GM18505 (cell line): Measurements from ENCODE around the gene SPINT2.
"Not testable (repeated sequence)": the region's sequence is repeated elsewhere in the genome, so short reads cannot be mapped to it uniquely, and the experiment has no call there.

Experiments
- ATAC-seq: cut with Tn5 transposase; IDR thresholded peaks from one replicate; pipeline ENCODE4 v1.9.1; 2021; ENCODE audit not compliant: unreplicated experiment
- POLR2A ChIP-seq: IDR thresholded peaks from 4 replicates; pipeline ENCODE4 v1.6.1; 2011; ENCODE audit warnings: borderline replicate concordance; ENCODE audit not compliant: insufficient read depth, insufficient read length; ENCODE audit errors: extremely low read depth

SPINT2 gene, protein sequence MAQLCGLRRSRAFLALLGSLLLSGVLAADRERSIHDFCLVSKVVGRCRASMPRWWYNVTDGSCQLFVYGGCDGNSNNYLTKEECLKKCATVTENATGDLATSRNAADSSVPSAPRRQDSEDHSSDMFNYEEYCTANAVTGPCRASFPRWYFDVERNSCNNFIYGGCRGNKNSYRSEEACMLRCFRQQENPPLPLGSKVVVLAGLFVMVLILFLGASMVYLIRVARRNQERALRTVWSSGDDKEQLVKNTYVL

DNA sequence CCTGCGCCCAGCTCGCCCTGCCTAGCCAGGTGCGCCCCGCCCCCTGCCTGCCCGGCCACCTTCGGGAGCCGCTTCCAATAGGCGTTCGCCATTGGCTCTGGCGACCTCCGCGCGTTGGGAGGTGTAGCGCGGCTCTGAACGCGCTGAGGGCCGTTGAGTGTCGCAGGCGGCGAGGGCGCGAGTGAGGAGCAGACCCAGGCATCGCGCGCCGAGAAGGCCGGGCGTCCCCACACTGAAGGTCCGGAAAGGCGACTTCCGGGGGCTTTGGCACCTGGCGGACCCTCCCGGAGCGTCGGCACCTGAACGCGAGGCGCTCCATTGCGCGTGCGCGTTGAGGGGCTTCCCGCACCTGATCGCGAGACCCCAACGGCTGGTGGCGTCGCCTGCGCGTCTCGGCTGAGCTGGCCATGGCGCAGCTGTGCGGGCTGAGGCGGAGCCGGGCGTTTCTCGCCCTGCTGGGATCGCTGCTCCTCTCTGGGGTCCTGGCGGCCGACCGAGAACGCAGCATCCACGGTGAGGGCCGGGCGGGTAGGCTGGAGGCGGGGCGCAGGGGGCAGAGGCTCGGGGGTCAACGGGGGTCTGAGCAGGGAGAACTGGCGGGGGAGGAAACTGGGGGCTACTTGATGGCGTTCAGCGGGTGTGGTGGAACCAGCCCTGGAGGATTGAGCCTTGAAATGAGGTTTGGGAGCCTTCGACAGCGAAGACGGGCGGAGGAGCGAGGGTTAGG, at the start of gene SPINT2:
Gene SPINT2 (plus strand): TSS at position 88 of the 727 bp plus-strand sequence. CDS start 320 bp downstream, at position 408.
- peak; percentile 42 for ATAC-seq
- TF ChIP-seq POLR2A, result peak; percentile 57

GRCh38 chr19:38216785-38217641, 47.4 kb upstream of the SPINT2 start:
- ATAC-seq, result no peak
- no peak for TF ChIP-seq POLR2A

- no peak for TF ChIP-seq POLR2A
- ATAC-seq, result no peak
These were observed 46.2 kb upstream of the SPINT2 start for GRCh38 chr19:38218204-38218603.

DNA sequence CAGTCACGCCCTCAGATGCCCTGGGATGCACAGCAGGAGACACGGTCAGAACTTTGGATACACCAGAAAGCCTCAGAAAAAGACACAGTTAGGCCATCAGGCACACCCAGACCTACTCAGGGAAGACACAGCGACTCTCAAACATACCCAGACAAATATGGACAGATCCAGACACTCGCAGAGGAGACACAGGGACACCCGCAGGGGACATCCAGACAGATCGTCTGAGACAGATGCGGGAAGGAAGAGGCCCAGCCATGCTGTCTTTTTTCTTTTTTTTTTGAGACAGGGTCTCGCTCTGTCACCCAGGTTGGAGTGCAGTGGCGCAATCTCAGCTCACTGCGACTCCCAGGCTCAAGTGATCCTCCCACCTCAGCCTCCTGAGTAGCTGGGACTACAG, 45.2 kb upstream of the SPINT2 start:
- no peak for ATAC-seq
- TF ChIP-seq POLR2A, result no peak

DNA sequence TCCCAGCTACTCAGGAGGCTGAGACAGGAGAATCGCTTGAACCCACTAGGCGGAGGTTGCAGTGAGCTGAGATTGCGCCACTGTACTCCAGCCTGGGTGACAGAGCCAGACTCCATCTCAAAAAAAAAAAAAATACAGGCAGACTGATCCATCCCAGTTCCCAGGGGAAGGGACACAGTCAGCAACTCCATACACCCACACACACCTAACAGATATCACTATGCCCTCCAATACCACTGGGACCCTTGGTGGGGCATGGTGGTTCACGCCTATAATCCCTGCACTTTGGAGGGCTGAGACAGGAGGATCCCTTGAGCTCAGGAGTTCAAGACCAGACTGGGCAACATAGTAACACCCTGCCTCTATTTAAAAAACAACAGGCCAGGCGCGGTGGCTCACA, 43.0 kb upstream of the SPINT2 start:
- TF ChIP-seq POLR2A, result no peak
- ATAC-seq, result no peak

DNA sequence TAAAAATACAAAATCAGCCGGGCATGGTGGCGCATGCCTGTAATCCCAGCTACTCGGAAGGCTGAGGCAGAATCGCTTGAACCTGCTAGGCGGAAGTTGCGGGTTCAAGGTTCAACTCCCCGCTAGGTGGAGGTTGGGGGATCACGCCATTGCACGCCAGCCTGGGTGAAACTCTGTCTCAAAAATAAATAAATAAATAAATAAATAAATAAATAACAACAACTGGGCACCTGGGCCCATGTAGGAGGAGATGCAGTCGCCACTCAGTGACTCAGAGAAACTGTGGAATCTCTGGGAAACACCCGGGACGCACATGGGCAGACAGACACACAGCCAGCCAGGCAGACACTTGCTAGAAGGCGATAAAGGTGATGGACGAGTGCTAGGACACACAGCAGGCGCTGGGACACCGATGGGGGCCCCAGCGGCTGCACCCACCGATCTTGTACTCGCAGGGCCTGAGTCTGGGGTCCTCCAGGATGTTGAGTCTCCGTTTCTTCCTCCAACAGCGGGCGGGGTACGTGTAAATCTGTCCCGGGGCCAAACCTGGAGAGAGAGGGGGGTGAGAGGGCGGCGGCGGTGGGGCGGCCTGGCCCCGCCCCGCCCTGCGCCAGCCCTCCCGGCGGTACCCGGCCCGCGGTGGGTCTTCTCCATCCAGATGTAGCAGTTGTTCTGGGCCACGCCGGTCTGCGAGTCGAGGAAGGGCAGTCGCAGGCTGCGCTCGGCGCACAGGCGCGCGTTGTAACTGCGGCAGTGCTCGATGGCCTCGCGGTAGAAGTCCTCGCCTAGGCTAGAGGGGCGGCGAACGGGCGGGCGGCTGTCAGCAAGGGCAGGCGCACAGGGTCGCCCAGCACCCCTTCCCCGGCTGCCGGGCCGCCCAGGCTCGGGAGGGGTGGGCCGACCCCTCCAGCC, 42.2 kb upstream of the SPINT2 start:
- ATAC-seq, result no peak
- no peak for TF ChIP-seq POLR2A

DNA sequence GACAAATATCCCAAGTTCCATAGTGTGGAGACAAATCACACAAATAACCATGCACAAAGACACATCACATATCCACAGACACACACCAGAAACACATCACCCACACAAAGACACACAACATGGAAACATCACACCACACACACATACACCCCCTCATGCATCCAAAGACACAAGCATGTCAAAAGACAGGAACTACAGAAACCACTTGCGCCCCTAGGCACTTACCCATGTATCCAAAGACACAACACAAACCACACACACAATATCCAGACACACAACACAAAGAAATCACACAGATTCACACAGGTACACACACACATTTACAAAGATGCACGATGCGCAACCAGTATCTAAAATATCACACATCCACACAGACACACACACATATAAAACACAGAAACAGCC, 41.3 kb upstream of the SPINT2 start:
- no peak for ATAC-seq

GRCh38 chr19:38223617-38224013, 40.8 kb upstream of the SPINT2 start:
- no peak for TF ChIP-seq POLR2A
- ATAC-seq, result no peak

More for the DNA sequence above, 41.3 kb upstream of the SPINT2 start:
- TF ChIP-seq POLR2A, result no peak

DNA sequence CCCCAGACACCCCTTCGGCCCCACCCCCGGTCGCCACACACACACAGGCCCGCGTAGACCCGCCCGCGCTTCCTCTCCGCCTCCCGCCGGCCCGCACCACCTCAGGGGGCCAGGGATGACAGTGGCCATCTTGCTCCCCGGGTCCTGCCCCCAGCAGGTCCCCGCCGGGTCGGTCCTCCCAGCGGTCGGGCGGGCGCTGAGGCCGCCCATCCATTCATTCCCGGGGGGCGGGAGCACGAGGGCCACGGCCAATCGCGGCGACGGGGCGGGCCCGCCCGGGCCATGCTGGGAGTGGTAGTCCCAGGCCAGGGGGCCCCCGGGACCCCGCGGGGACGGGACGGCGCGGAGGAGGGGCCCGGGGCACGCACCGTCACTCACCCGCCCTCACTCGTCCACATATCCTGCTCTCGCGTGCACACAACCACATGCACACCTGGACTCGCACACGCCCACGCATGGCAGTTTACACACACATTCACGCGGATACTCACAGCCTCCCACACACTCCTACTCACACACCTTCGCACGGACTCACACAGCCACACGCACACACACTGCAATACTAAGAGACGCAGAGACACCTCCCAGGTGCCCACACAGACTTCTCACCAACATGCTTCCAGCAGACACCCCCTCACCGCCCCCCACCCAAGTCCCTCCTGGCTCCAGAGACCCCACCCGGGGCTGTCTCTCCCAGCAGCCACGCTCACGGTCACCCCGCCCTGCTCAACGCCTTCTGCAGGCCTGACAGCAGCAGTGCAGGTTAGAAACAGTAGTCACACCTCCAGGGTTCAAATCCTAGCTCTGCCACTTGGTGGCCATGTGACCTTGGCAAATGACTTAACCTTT, 40.1 kb upstream of the SPINT2 start, which contains the start of gene DPF1:
Gene DPF1 (minus strand): TSS at position 209 of the 849 bp plus-strand sequence. CDS start 80 bp downstream, at position 129.
- ATAC-seq, result peak; percentile 62
- TF ChIP-seq POLR2A, result peak; percentile 43

GRCh38 chr19:38224863-38225218, 39.5 kb upstream of the SPINT2 start:
- ATAC-seq, result not testable (repeated sequence)

DNA sequence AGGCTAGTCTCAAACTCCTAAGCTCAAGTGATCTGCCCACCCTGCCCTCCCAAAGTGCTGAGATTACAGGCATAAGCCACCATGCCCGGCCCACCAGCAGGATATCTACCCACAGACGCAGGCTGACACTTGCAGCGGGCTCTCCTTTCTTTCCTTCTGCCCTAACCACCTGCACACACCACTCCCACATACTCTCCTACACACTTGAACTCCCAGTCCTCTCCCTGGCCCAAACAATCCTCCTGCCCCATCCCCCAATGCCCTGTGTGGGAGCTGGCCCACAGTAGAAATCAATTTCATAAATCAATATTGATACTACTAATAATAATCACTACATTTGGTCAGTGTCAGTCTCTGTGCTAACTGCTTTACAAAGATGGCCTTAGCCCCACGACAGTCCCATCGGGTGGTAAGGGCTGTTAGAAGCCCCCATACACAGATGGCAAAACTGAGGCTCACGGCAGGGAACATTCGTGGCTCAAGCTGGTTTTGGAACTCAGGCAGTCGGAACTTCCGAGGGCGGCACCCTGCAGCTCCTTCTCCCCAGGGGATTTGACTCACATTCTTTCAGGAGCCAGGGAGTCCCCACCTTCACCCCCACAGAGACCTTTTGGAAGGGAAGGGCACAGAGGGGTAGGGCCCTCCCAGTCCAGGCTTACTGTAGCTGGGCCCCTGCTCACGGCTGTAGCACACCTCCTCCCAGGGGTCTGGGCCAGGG, 36.9 kb upstream of the SPINT2 start:
- no peak for ATAC-seq
- TF ChIP-seq POLR2A, result no peak
